ENCODE data around the gene PRDM10.

Gene PRDM10

DNA sequence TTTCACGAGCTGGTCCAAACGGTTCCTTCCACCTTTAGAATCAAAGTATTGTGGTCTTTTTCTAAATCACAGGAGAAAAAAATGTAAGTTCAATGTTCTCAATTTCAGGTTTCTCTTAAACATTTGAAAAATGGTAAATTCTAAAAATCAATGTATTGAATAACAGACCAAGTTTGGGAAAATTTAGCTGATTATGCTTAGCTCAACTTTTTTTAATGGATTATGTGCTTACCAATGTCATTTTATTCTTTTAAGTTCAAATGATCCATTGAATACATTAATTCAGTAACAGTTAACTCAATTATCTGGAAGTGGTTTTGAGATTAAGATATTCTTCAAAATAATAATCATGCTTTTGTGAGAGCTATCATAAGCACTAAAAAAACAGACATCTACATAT is 5.1 kb downstream of the PRDM10 start:
- Histone ChIP-seq H3K9me3 (ENCODE audit: control insufficient read depth in 1 of 2, low read length in 2 of 2) (no peaks in the 10 kb centered on the region), H3K4me1 (ENCODE audit: control insufficient read depth in 1 of 2, insufficient read depth in 2 of 2, low read length in 2 of 2) (peaks cover 34 to 44% of the 10 kb centered on the region in 2 donors), H3K4me3 (ENCODE audit: low read depth in 1 of 2, low read length in 2 of 2) (no peak overlapping the region), H3K9ac (ENCODE audit: low read depth in 1 of 2, low read length in 2 of 2) (no peak overlapping the region), H3K27ac (ENCODE audit: low read depth, low read length) (no peak overlapping the region), H3K27me3 (ENCODE audit: control insufficient read depth in 1 of 2, insufficient read depth in 2 of 2, low read length in 2 of 2) (no peaks in the 10 kb centered on the region), H3K36me3 (ENCODE audit: control insufficient read depth in 1 of 2, insufficient read depth in 2 of 2, low read length in 2 of 2) (no peaks in the 10 kb centered on the region)

DNA sequence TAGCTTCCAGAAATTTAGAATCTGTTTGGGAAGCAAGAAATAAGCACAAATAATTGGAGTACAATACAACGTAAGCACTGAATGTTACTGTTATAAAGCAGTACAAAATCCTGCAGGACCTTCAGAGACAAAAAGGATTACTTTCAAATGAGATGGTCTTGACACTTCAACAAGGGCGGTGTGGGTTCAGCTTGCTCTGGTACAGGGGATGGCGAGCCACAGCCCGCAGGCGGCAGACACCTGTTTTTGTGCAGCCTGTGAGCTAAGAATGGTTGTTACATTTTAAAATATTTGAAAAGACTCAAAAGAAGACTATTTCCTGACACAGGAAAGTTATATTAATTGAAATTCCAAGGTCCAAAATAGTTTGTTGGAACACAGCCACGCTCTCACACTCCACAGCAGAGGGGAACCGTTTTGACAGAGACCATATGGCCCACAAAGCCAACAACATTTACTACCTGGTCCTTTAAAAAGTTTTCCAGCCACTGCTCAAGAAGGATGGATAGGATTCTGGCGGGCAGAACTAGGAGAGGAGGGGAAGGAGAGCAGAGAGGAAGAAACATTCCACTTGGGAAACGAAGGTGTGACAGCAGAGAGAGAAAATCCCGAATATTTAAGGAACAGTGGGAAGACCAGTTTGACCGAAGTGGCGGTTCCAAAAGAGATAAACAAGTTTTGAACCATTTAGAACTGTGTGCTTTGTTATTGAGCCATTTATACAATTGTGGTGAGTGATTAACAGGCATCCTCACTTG is 6.3 kb downstream of the PRDM10 start:
- Histone ChIP-seq H3K27ac (ENCODE audit: low read depth, low read length) (no peak overlapping the region), H3K9ac (ENCODE audit: low read depth in 1 of 2, low read length in 2 of 2) (no peak overlapping the region), H3K4me1 (ENCODE audit: control insufficient read depth in 1 of 2, insufficient read depth in 2 of 2, low read length in 2 of 2) (peaks cover 38 to 50% of the 10 kb centered on the region in 2 donors), H3K9me3 (ENCODE audit: control insufficient read depth in 1 of 2, low read length in 2 of 2) (no peaks in the 10 kb centered on the region), H3K27me3 (ENCODE audit: control insufficient read depth in 1 of 2, insufficient read depth in 2 of 2, low read length in 2 of 2) (no peaks in the 10 kb centered on the region), H3K4me3 (ENCODE audit: low read depth in 1 of 2, low read length in 2 of 2) (no peak overlapping the region), H3K36me3 (ENCODE audit: control insufficient read depth in 1 of 2, insufficient read depth in 2 of 2, low read length in 2 of 2) (no peaks in the 10 kb centered on the region)

DNA sequence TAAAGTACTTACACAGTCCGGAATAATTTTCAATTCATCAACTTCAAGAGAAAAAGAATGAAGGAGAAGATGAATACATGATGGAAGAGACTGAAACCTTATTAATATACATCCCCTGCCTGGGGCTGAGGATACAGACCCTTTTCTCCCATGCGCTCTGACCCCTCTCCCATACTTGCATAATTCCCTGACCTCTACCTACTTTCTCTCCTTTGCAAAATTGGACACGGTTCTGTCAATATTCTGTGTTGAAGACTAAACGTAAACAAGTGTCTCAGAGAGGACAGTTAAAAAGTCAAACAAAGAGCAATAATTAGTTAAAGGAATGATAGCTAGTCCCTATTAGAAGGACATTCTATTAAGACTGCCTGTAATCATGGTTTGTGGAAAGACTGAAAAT is 7.5 kb downstream of the PRDM10 start:
- peaks cover 28 to 40% of the 10 kb centered on the region in 2 donors for H3K4me1 ChIP-seq (ENCODE audit: control insufficient read depth in 1 of 2, insufficient read depth in 2 of 2, low read length in 2 of 2)
- no peak overlapping the region for H3K4me3 ChIP-seq (ENCODE audit: low read depth in 1 of 2, low read length in 2 of 2)
- no peaks in the 10 kb centered on the region for H3K27me3 ChIP-seq (ENCODE audit: control insufficient read depth in 1 of 2, insufficient read depth in 2 of 2, low read length in 2 of 2)
- no peaks in the 10 kb centered on the region for H3K36me3 ChIP-seq (ENCODE audit: control insufficient read depth in 1 of 2, insufficient read depth in 2 of 2, low read length in 2 of 2)
- no peaks in the 10 kb centered on the region for H3K9me3 ChIP-seq (ENCODE audit: control insufficient read depth in 1 of 2, low read length in 2 of 2)
- no peak overlapping the region for H3K9ac ChIP-seq (ENCODE audit: low read depth in 1 of 2, low read length in 2 of 2)
- no peak overlapping the region for H3K27ac ChIP-seq (ENCODE audit: low read depth, low read length)

DNA sequence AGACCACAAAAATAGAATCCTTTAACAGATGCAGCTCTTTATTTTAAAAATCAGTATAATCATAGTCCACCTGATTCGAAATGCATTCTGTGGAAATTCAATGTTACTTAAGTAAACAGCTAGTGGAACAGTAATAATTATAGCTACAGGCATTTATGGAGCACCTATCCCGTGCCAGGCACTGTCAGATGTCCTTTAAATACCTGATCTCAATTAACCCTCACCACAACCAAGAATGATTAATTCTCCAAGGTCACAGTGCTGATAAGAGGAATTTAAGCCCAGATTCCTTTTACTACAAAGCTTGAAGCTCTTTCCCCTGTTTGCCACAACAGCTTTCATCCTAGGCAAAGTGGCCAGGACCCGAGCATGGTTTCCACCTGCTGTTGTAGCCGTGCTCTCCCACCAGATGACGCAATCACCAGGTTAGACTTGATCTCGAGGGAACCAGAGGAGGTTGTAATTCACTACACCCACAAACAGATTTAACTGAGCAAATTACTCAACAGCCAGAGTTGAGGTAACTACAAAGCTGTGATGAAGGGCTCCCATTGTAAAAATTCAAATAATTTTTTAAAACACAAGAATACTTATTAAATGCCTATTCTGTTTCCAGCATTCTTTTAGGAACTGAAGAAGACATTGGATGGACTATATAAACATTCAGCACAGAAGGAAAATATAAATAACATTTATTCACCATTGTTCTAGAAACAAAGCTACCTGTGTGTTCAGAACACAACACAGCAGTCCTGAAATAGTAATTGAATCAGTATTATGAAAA is 10.3 kb downstream of the PRDM10 start:
- no peak overlapping the region for H3K9ac ChIP-seq (ENCODE audit: low read depth in 1 of 2, low read length in 2 of 2)
- peaks cover 24 to 31% of the 10 kb centered on the region in 2 donors for H3K4me1 ChIP-seq (ENCODE audit: control insufficient read depth in 1 of 2, insufficient read depth in 2 of 2, low read length in 2 of 2)
- H3K9me3 ChIP-seq (ENCODE audit: control insufficient read depth in 1 of 2, low read length in 2 of 2) = no peaks in the 10 kb centered on the region
- H3K36me3 ChIP-seq (ENCODE audit: control insufficient read depth in 1 of 2, insufficient read depth in 2 of 2, low read length in 2 of 2) = no peaks in the 10 kb centered on the region
- H3K4me3 ChIP-seq (ENCODE audit: low read depth in 1 of 2, low read length in 2 of 2) = no peak overlapping the region
- no peak overlapping the region for H3K27ac ChIP-seq (ENCODE audit: low read depth, low read length)
- H3K27me3 ChIP-seq (ENCODE audit: control insufficient read depth in 1 of 2, insufficient read depth in 2 of 2, low read length in 2 of 2) = no peaks in the 10 kb centered on the region

DNA sequence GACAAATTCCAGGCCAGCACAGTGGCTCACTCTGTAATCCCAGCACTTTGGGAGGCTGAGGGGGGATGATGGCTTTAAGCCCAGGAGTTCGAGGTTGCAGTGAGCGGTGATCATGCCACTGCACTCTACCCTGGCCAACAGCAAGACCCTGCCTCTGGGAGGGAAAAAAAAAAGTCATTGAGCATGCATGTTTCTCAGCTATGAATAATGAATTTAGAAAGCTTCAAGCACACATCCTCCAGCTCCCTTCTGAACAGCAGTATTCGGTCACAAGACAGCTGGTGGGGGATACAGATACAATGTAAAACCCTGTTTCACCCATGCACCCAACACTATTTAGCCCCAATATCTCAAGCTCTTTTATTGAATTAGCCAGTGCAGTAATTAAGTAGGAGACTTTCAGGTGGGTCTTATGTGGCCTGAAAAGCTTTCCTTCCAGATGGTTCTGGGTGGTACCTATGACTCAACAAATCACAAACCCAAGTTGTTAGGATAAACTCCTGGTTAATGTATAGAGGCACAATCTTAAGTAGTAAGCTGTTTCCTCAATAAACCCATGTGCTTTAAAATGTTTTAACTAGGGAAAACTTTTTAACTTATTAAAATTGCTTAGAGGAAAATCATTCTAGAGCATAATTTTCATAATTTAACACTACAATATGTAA is 13.4 kb downstream of the PRDM10 start:
- H3K9ac ChIP-seq (ENCODE audit: low read depth in 1 of 2, low read length in 2 of 2) = peak overlapping the region in 1 of 2 donors; percentile 2
- H3K36me3 ChIP-seq (ENCODE audit: control insufficient read depth in 1 of 2, insufficient read depth in 2 of 2, low read length in 2 of 2) = peaks cover 0 to 2% of the 10 kb centered on the region in 2 donors
- no peaks in the 10 kb centered on the region for H3K9me3 ChIP-seq (ENCODE audit: control insufficient read depth in 1 of 2, low read length in 2 of 2)
- no peaks in the 10 kb centered on the region for H3K27me3 ChIP-seq (ENCODE audit: control insufficient read depth in 1 of 2, insufficient read depth in 2 of 2, low read length in 2 of 2)
- no peak overlapping the region for H3K4me3 ChIP-seq (ENCODE audit: low read depth in 1 of 2, low read length in 2 of 2)
- peaks cover 10 to 20% of the 10 kb centered on the region in 2 donors for H3K4me1 ChIP-seq (ENCODE audit: control insufficient read depth in 1 of 2, insufficient read depth in 2 of 2, low read length in 2 of 2)
- H3K27ac ChIP-seq (ENCODE audit: low read depth, low read length) = no peak overlapping the region

DNA sequence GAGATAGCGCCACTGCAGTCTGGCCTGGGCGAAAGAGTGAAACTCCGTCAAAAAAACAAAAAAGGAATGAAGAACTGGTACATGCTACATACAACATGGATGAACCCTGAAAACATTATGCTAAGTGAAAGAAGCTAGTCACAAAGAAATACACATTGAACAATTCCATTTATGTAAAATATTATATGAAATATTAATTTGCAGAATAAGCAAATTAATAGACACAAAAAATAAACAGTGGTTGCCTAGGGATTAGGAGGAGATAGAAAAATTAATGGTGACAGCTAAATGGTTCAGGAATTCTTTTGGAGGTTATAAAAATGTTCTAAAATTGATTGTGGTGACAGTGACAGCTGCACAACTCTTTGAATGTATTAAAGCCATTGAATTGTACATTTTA is 14.7 kb downstream of the PRDM10 start:
- peaks cover 13 to 16% of the 10 kb centered on the region in 2 donors for H3K4me1 ChIP-seq (ENCODE audit: control insufficient read depth in 1 of 2, insufficient read depth in 2 of 2, low read length in 2 of 2)
- no peak overlapping the region for H3K9ac ChIP-seq (ENCODE audit: low read depth in 1 of 2, low read length in 2 of 2)
- H3K27me3 ChIP-seq (ENCODE audit: control insufficient read depth in 1 of 2, insufficient read depth in 2 of 2, low read length in 2 of 2) = no peaks in the 10 kb centered on the region
- no peaks in the 10 kb centered on the region for H3K9me3 ChIP-seq (ENCODE audit: control insufficient read depth in 1 of 2, low read length in 2 of 2)
- peaks cover 0 to 2% of the 10 kb centered on the region in 2 donors for H3K36me3 ChIP-seq (ENCODE audit: control insufficient read depth in 1 of 2, insufficient read depth in 2 of 2, low read length in 2 of 2)
- H3K27ac ChIP-seq (ENCODE audit: low read depth, low read length) = no peak overlapping the region
- no peak overlapping the region for H3K4me3 ChIP-seq (ENCODE audit: low read depth in 1 of 2, low read length in 2 of 2)

DNA sequence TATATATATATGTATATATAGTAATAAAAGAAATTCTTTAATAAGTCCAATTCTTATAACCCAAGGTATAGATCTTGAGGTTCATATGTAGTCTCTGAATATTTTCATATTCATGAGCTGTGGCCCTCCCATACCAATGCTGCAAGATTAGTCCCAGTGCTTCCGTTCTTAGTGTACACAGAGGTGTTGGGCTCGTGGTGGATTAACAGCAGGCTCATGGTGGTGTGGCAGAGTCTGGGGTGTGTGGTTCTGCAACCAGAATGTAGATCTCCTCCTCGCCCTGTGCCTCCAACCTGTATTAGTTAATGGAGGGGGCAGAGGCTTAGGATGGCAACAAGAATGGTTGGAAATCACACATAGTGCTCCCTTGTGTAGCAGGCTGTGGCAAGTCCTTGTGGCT is 16.8 kb downstream of the PRDM10 start:
- no peak overlapping the region for H3K9ac ChIP-seq (ENCODE audit: low read depth in 1 of 2, low read length in 2 of 2)
- no peaks in the 10 kb centered on the region for H3K9me3 ChIP-seq (ENCODE audit: control insufficient read depth in 1 of 2, low read length in 2 of 2)
- H3K4me3 ChIP-seq (ENCODE audit: low read depth in 1 of 2, low read length in 2 of 2) = no peak overlapping the region
- H3K4me1 ChIP-seq (ENCODE audit: control insufficient read depth in 1 of 2, insufficient read depth in 2 of 2, low read length in 2 of 2) = peaks cover 5% of the 10 kb centered on the region in 2 donors
- no peaks in the 10 kb centered on the region for H3K27me3 ChIP-seq (ENCODE audit: control insufficient read depth in 1 of 2, insufficient read depth in 2 of 2, low read length in 2 of 2)
- no peak overlapping the region for H3K27ac ChIP-seq (ENCODE audit: low read depth, low read length)
- peaks cover 0 to 2% of the 10 kb centered on the region in 2 donors for H3K36me3 ChIP-seq (ENCODE audit: control insufficient read depth in 1 of 2, insufficient read depth in 2 of 2, low read length in 2 of 2)

DNA sequence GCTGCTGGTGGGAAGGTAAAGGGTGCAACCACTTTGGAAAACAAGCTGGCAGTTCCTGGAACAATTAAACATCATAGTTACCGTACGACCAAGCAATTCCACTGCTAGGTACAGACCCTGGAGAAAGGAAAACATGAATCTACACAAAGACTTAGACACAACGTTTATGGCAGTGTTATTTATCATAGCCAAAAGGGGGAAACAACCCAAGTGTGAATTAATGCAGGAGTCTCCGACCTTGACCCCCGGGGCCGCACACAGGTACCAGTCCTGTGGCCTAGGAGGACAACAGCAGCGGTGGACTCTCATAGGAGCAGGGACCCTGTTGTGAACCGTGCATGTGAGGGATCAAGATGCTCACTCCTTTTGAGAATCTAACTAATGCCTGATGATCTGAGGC is 22.5 kb downstream of the PRDM10 start:
- no peak overlapping the region for H3K4me3 ChIP-seq (ENCODE audit: low read depth in 1 of 2, low read length in 2 of 2)
- peaks cover 0 to 5% of the 10 kb centered on the region in 2 donors for H3K4me1 ChIP-seq (ENCODE audit: control insufficient read depth in 1 of 2, insufficient read depth in 2 of 2, low read length in 2 of 2)
- no peak overlapping the region for H3K9ac ChIP-seq (ENCODE audit: low read depth in 1 of 2, low read length in 2 of 2)
- H3K36me3 ChIP-seq (ENCODE audit: control insufficient read depth in 1 of 2, insufficient read depth in 2 of 2, low read length in 2 of 2) = peaks cover 0 to 2% of the 10 kb centered on the region in 2 donors
- H3K27ac ChIP-seq (ENCODE audit: low read depth, low read length) = no peak overlapping the region
- no peaks in the 10 kb centered on the region for H3K27me3 ChIP-seq (ENCODE audit: control insufficient read depth in 1 of 2, insufficient read depth in 2 of 2, low read length in 2 of 2)
- H3K9me3 ChIP-seq (ENCODE audit: control insufficient read depth in 1 of 2, low read length in 2 of 2) = no peaks in the 10 kb centered on the region

DNA sequence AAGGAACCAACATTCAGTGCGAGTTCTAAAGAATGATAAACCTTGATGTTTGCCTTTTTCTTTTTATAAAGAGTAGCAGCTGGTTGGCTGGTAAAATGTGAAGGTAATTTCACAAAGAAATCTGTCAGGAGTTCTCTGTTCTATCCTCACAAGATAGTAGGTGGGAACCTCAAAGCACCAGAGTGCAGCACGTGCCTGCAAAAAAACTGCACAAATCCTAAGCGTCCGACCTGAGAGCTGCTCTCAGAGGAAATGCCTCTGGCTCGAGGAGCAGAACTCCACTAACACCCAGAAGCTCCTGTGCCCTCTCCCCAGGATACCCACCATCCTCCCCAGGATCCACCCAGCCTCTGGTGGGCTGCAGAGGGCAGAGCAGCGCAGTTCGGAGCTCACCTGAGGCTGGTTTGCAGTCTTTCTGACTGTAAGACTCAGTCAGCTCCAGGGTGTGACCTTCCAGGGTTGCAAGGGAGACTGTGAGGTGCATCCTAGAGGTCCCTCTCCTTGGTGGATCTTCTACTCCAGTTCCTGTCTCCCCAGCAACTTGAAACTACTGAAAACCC is 23.5 kb downstream of the PRDM10 start:
- Histone ChIP-seq H3K36me3 (ENCODE audit: control insufficient read depth in 1 of 2, insufficient read depth in 2 of 2, low read length in 2 of 2) (no peaks in the 10 kb centered on the region), H3K9ac (ENCODE audit: low read depth in 1 of 2, low read length in 2 of 2) (no peak overlapping the region), H3K27ac (ENCODE audit: low read depth, low read length) (no peak overlapping the region)

DNA sequence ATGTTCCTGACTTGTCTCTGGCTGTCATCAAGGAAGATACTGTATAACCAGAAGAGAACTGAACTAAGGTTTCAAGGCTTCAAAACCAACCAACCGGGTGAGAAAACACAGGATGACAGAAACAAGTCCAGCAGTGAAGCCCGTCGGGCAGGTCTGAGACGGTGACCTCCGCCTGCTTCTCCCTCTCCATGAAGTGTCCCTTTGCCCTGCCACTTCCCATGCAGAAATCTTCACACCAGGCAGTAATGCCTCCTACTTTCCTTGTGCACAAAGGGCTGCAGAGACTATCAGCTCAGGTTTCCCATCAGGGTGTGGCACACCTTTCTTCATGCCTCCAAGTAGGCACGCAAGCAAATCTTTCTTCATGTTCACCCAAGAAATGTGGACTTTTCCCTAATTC is 24.2 kb downstream of the PRDM10 start:
- Histone ChIP-seq H3K4me1 (ENCODE audit: control insufficient read depth in 1 of 2, insufficient read depth in 2 of 2, low read length in 2 of 2) (no peaks in the 10 kb centered on the region), H3K9me3 (ENCODE audit: control insufficient read depth in 1 of 2, low read length in 2 of 2) (no peaks in the 10 kb centered on the region), H3K27me3 (ENCODE audit: control insufficient read depth in 1 of 2, insufficient read depth in 2 of 2, low read length in 2 of 2) (no peaks in the 10 kb centered on the region), H3K9ac (ENCODE audit: low read depth in 1 of 2, low read length in 2 of 2) (no peak overlapping the region), H3K36me3 (ENCODE audit: control insufficient read depth in 1 of 2, insufficient read depth in 2 of 2, low read length in 2 of 2) (no peaks in the 10 kb centered on the region), H3K4me3 (ENCODE audit: low read depth in 1 of 2, low read length in 2 of 2) (no peak overlapping the region), H3K27ac (ENCODE audit: low read depth, low read length) (no peak overlapping the region)

More for the DNA sequence above, 23.5 kb downstream of the PRDM10 start:
- H3K9me3 ChIP-seq (ENCODE audit: control insufficient read depth in 1 of 2, low read length in 2 of 2) = no peaks in the 10 kb centered on the region
- H3K4me3 ChIP-seq (ENCODE audit: low read depth in 1 of 2, low read length in 2 of 2) = no peak overlapping the region
- peaks cover 0 to 5% of the 10 kb centered on the region in 2 donors for H3K4me1 ChIP-seq (ENCODE audit: control insufficient read depth in 1 of 2, insufficient read depth in 2 of 2, low read length in 2 of 2)
- H3K27me3 ChIP-seq (ENCODE audit: control insufficient read depth in 1 of 2, insufficient read depth in 2 of 2, low read length in 2 of 2) = no peaks in the 10 kb centered on the region

Measured in duodenal mucosa (tissue), 2 donors.